ENCODE measurements around the gene GUCY1A2.

Gene GUCY1A2

DNA sequence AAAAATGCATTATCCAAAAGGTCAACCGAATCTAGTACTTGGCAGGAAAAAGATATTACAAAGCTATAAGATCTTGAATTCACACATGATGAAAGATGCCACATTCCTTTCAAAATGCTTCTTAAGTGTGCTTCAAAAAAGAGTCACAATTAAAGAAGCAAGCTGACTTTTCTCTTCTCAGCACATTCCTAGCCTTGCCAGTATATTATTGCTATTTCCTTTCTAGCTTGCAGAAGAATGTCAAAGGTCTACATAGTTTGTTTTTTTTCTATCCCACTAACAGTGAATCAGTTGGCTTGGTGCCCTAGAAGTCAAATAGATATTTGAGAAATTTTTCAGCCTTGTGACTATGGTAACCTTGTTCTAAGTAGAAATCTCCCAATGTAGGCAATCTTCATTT is 56.8 kb downstream of the GUCY1A2 start:
- no peaks in the 10 kb centered on the region for H3K36me3 ChIP-seq (ENCODE audit: low read depth)
- no peak for DNase-seq (ENCODE audit: low spot score)
- peak; percentile 96 for ATAC-seq (ENCODE audit: low read depth)
- H3K27me3 ChIP-seq (ENCODE audit: insufficient read depth, poor library complexity, severe bottlenecking) = no peaks in the 10 kb centered on the region
- H3K4me3 ChIP-seq (ENCODE audit: severe bottlenecking) = no peak overlapping the region
- no peaks in the 10 kb centered on the region for H3K9me3 ChIP-seq (ENCODE audit: severe bottlenecking)
- TF ChIP-seq, protein P1, sequence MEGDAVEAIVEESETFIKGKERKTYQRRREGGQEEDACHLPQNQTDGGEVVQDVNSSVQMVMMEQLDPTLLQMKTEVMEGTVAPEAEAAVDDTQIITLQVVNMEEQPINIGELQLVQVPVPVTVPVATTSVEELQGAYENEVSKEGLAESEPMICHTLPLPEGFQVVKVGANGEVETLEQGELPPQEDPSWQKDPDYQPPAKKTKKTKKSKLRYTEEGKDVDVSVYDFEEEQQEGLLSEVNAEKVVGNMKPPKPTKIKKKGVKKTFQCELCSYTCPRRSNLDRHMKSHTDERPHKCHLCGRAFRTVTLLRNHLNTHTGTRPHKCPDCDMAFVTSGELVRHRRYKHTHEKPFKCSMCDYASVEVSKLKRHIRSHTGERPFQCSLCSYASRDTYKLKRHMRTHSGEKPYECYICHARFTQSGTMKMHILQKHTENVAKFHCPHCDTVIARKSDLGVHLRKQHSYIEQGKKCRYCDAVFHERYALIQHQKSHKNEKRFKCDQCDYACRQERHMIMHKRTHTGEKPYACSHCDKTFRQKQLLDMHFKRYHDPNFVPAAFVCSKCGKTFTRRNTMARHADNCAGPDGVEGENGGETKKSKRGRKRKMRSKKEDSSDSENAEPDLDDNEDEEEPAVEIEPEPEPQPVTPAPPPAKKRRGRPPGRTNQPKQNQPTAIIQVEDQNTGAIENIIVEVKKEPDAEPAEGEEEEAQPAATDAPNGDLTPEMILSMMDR (IDR thresholded peaks at IDR 0.05; ENCODE audit: poor library complexity, severe bottlenecking) = no peak
- H3K4me1 ChIP-seq (ENCODE audit: insufficient read depth, poor library complexity, severe bottlenecking) = peaks cover 15% of the 10 kb centered on the region
- peak overlapping the region; percentile 66 for H3K27ac ChIP-seq (ENCODE audit: poor library complexity, severe bottlenecking)

DNA sequence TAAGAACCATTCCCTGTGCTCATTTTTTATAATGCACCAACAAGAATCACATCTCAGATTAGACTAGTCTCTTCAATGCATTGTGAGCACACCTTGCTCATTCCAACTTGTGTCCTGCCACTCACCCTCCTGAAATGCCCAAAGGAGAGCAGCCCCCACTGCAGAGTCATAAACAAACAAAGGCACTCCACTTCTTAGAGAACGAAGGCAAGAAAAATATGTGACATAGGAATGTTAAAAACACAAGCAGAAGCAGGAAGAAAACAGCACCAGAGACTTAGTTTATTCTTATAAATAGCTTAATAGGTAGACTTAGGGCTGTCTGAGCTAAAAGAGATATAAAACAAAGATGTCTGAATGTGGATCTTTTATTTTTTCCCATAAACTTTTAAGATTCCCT is 57.2 kb downstream of the GUCY1A2 start:
- H3K27ac ChIP-seq (ENCODE audit: poor library complexity, severe bottlenecking) = peak overlapping the region; percentile 66
- no peaks in the 10 kb centered on the region for H3K9me3 ChIP-seq (ENCODE audit: severe bottlenecking)
- H3K4me1 ChIP-seq (ENCODE audit: insufficient read depth, poor library complexity, severe bottlenecking) = peaks cover 15% of the 10 kb centered on the region
- no peaks in the 10 kb centered on the region for H3K27me3 ChIP-seq (ENCODE audit: insufficient read depth, poor library complexity, severe bottlenecking)
- DNase-seq (ENCODE audit: low spot score) = no peak
- no peaks in the 10 kb centered on the region for H3K36me3 ChIP-seq (ENCODE audit: low read depth)
- no peak overlapping the region for H3K4me3 ChIP-seq (ENCODE audit: severe bottlenecking)
- peak; percentile 61 for ATAC-seq (ENCODE audit: low read depth)
- TF ChIP-seq, protein P1 (IDR thresholded peaks at IDR 0.05; ENCODE audit: poor library complexity, severe bottlenecking) = no peak

DNA sequence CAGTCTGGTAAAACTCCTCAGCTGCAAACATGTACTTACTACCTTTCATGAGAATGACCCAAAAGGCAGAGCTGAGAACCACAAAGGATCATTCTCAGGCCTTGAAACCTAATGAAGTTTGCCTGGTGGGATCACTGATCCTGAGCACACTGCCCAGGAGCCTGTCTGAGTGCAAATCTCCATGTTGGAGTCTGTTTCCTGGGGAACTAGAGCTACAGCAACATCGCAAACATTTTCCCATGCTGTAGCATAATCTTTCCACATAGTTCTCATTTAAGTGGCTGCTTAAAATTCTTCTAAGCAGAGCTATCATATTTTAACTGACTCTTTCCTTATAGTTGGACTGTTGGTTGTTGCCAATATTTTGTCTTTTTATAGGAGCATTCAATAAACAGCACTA is 58.5 kb downstream of the GUCY1A2 start:
- Histone ChIP-seq H3K36me3 (ENCODE audit: low read depth) (no peaks in the 10 kb centered on the region), H3K4me1 (ENCODE audit: insufficient read depth, poor library complexity, severe bottlenecking) (peaks cover 15% of the 10 kb centered on the region), H3K4me3 (ENCODE audit: severe bottlenecking) (no peak overlapping the region), H3K9me3 (ENCODE audit: severe bottlenecking) (no peaks in the 10 kb centered on the region), H3K27me3 (ENCODE audit: insufficient read depth, poor library complexity, severe bottlenecking) (no peaks in the 10 kb centered on the region), H3K27ac (ENCODE audit: poor library complexity, severe bottlenecking) (no peak overlapping the region)
- no peak for DNase-seq (ENCODE audit: low spot score)
- no peak for ATAC-seq (ENCODE audit: low read depth)
- TF ChIP-seq, protein P1 (IDR thresholded peaks at IDR 0.05; ENCODE audit: poor library complexity, severe bottlenecking) = no peak

DNA sequence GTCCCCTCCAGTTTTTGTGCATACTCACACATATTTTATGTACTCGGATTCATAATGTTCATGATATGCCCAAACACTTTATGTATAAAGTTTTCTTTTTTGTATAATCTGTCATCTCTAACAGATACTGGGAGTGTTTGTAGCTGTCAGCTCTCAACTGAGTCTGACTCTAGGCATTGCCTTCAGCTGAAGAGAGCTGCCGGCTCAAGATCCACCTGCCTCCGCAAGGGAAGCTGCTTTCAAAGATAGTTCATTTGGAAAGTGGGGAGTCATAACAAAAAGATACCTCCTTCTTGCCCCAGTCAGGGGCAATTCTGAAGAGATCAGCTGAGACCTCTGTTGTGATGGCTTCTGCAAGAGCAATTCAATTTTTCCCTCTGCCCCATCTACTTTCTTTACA is 58.9 kb downstream of the GUCY1A2 start:
- ATAC-seq (ENCODE audit: low read depth) = no peak
- Histone ChIP-seq H3K27me3 (ENCODE audit: insufficient read depth, poor library complexity, severe bottlenecking) (no peaks in the 10 kb centered on the region), H3K36me3 (ENCODE audit: low read depth) (no peaks in the 10 kb centered on the region), H3K4me1 (ENCODE audit: insufficient read depth, poor library complexity, severe bottlenecking) (peaks cover 15% of the 10 kb centered on the region), H3K4me3 (ENCODE audit: severe bottlenecking) (no peak overlapping the region), H3K27ac (ENCODE audit: poor library complexity, severe bottlenecking) (no peak overlapping the region), H3K9me3 (ENCODE audit: severe bottlenecking) (no peaks in the 10 kb centered on the region)
- TF ChIP-seq, protein P1 (IDR thresholded peaks at IDR 0.05; ENCODE audit: poor library complexity, severe bottlenecking) = no peak
- no peak for DNase-seq (ENCODE audit: low spot score)

DNA sequence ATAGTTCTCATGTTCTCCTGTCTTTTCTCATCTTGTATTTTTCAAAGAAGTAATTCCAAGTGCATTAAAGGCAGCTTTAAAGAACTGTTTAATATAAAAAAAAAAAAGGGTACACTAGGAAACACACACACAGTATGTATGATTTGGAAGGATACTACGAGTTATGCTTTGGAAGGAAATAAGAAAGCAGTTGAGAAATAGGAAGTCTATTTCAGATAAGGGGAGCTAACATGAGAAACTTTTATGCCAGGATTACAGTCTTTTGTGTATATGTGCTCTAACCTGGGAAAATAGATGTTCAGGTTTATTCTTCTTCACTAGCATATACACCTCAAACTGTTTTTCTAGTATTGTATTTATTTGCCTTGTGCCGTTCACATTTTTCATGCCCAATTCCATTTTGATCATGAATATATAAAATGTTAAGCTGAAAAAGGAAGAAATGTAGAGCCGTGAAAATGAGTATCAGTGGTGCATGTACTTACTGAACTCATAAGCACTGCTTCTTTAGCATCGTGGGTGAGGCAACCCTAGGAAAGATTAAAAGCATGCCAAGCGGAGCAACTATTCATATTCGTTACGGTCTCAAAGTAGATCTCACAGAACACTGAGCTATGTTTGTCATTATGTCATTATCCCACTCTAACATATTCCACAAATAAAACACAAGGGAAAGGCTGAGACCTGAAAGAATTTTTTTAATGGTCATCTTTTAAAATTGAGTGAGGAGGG is 59.6 kb downstream of the GUCY1A2 start:
- DNase-seq (ENCODE audit: low spot score) = no peak
- no peaks in the 10 kb centered on the region for H3K36me3 ChIP-seq (ENCODE audit: low read depth)
- TF ChIP-seq, protein P1 (IDR thresholded peaks at IDR 0.05; ENCODE audit: poor library complexity, severe bottlenecking) = no peak
- no peaks in the 10 kb centered on the region for H3K9me3 ChIP-seq (ENCODE audit: severe bottlenecking)
- no peak overlapping the region for H3K4me3 ChIP-seq (ENCODE audit: severe bottlenecking)
- H3K27me3 ChIP-seq (ENCODE audit: insufficient read depth, poor library complexity, severe bottlenecking) = no peaks in the 10 kb centered on the region
- no peak for ATAC-seq (ENCODE audit: low read depth)
- H3K27ac ChIP-seq (ENCODE audit: poor library complexity, severe bottlenecking) = no peak overlapping the region
- peaks cover 15% of the 10 kb centered on the region for H3K4me1 ChIP-seq (ENCODE audit: insufficient read depth, poor library complexity, severe bottlenecking)

Measured in RWPE2 (cell line).